ENCODE results near the gene NLRC3.

GRCh38 chr16:3581392-3581791, 4.2 kb upstream of the NLRC3 start:
- TF ChIP-seq YY1 (IDR thresholded peaks at IDR 0.05; ENCODE audit: insufficient read depth, insufficient read length) (no peak), SUZ12 (IDR thresholded peaks at IDR 0.05; ENCODE audit: extremely low read depth, insufficient read depth, insufficient read length) (no peak)
